IPS-NIHi7 (cell line): ENCODE data around the gene C4A.
"Not testable (repeated sequence)": the region's sequence is repeated elsewhere in the genome, so short reads cannot be mapped to it uniquely, and the experiment has no call there.

Experiments
- DNase-seq: peaks from one replicate; pipeline ENCODE4 v3.0.0; 2012; ENCODE audit warnings: mixed read lengths; ENCODE audit errors: extremely low spot score

The C4A gene

GRCh38 chr6:32047855-32048766 lies 66.3 kb downstream of the C4A start:
- DNase-seq = peak; percentile 86

- DNase-seq = not testable (repeated sequence)
Observed at GRCh38 chr6:32049149-32049548, 67.3 kb downstream of the C4A start.

- not testable (repeated sequence) for DNase-seq
Observed at GRCh38 chr6:32049736-32050135, 67.9 kb downstream of the C4A start.

- DNase-seq = no peak
Observed at GRCh38 chr6:32050562-32050961, 68.7 kb downstream of the C4A start.
